K562 (cell line): ENCODE results near the gene MALAT1. TPM values are rescaled to one million over a fixed set of nuclear protein-coding genes. Genes with fewer than 3 reads are reported as not detected.

Source experiments
- BCOR ChIP-seq: fragments of 450-650 bp; IDR thresholded peaks from 2 replicates; pipeline ENCODE4 v1.6.1; 2016
- CC2D1A ChIP-seq: fragments of 450-650 bp; IDR thresholded peaks from 2 replicates; pipeline ENCODE4 v1.6.1; 2017; ENCODE audit warnings: mild to moderate bottlenecking
- DNMT1 ChIP-seq: fragments of 450-650 bp; IDR thresholded peaks from 2 replicates; pipeline ENCODE4 v1.6.1; 2016; ENCODE audit warnings: antibody characterized with exemption, mild to moderate bottlenecking
- EP300 ChIP-seq: IDR thresholded peaks from 2 replicates; pipeline ENCODE4 v1.6.1; 2012; ENCODE audit warnings: low read length, improper control_type of control experiment
- ERF ChIP-seq: fragments of 450-650 bp; formaldehyde crosslinking; IDR thresholded peaks from 2 replicates; pipeline ENCODE4 v1.4.0; 2020; ENCODE audit warnings: mild to moderate bottlenecking, mixed read lengths
- ESRRA ChIP-seq: fragments of 450-650 bp; IDR thresholded peaks from 2 replicates; pipeline ENCODE4 v1.6.1; 2014; ENCODE audit warnings: low read depth, mild to moderate bottlenecking, moderate library complexity, borderline replicate concordance
- FOXP1 ChIP-seq: sonication (generic); formaldehyde crosslinking; IDR thresholded peaks from 2 replicates; pipeline ENCODE4 v1.8.0; 2022; ENCODE audit warnings: mild to moderate bottlenecking, missing genetic modification reagents
- GABPB1 ChIP-seq: sonication (generic); formaldehyde crosslinking; IDR thresholded peaks from 2 replicates; pipeline ENCODE4 v1.8.0; 2022; ENCODE audit warnings: mild to moderate bottlenecking, missing genetic modification reagents
- HDAC2 ChIP-seq: fragments of 450-650 bp; IDR thresholded peaks from 2 replicates; pipeline ENCODE4 v1.6.1; 2016; ENCODE audit warnings: mild to moderate bottlenecking
- IFI16 ChIP-seq: fragments of 250-450 bp; sonication (Bioruptor Pico); IDR thresholded peaks from 2 replicates; pipeline ENCODE4 v2.1.2; 2022; ENCODE audit warnings: mild to moderate bottlenecking, inconsistent platforms
- KDM5B ChIP-seq: fragments of 200-600 bp; sonication (generic); IDR thresholded peaks from 2 replicates; pipeline ENCODE4 v1.6.1; 2012; ENCODE audit warnings: low read depth, mild to moderate bottlenecking, moderate library complexity, low read length, control low read depth, inconsistent platforms; ENCODE audit not compliant: insufficient replicate concordance
- POLR3A ChIP-seq: IDR thresholded peaks from 2 replicates; pipeline ENCODE4 v1.6.1; 2011; ENCODE audit warnings: borderline replicate concordance, mild to moderate bottlenecking, moderate library complexity; ENCODE audit not compliant: insufficient read length, insufficient read depth; ENCODE audit errors: extremely low read depth
- ZBTB1 ChIP-seq: sonication (generic); formaldehyde crosslinking; IDR thresholded peaks from 2 replicates; pipeline ENCODE4 v1.8.1; 2023; ENCODE audit warnings: missing genetic modification reagents, low read depth, mild to moderate bottlenecking, borderline replicate concordance
- ZNF583 ChIP-seq: fragments of 250-450 bp; sonication (Bioruptor Pico); IDR thresholded peaks from 2 replicates; pipeline ENCODE4 v1.4.0; 2020
- polyA plus RNA-seq, 8 experiments: library from polyadenylated mRNA; depleted of rRNA in 4 of 8; stranded (reverse) in 5 of 8; unstranded in 3 of 8; fragments of >200 nt; fragmentation: Nextera tagmentation in 2 of 8; fragmentation: Illumina TruSeq in 1 of 8; extraction: Ambion mirVana in 2 of 8; extraction: Trizol in 1 of 8; gene quantifications; 2 replicates each; pipeline versions ENCODE4 v1.2.1 to v1.2.3, GENCODE V29; 2011 to 2014; ENCODE audit warnings: inconsistent platforms in 1 of 8, missing spikeins in 1 of 8
- total RNA-seq, 7 experiments: library from RNA; depleted of rRNA in 6 of 7; stranded (reverse); fragments of >200 nt in 6 of 7; fragmentation: Illumina TruSeq in 2 of 7; extraction: Trizol in 2 of 7; gene quantifications; 2 replicates each; pipeline versions ENCODE4 v1.2.1 to v1.2.3, GENCODE V29; 2011 to 2021; ENCODE audit warnings: low replicate concordance in 1 of 7
- TF ChIP-seq, protein P1 (sequence below): fragments of 450-650 bp; IDR thresholded peaks from 2 replicates; pipeline ENCODE4 v1.6.1; 2016; ENCODE audit warnings: low read depth
- TF ChIP-seq, protein P2 (sequence below): fragments of 150-350 bp; conservative IDR thresholded peaks from 2 replicates; pipeline ENCODE4 v1.6.1; 2014; ENCODE audit warnings: low read length
- TF ChIP-seq, protein P3 (sequence below): sonication (generic); IDR thresholded peaks from 2 replicates; pipeline ENCODE4 v1.6.1; 2016

The MALAT1 gene
- total and polyA plus RNA-seq, 9 of the 15 experiments (the other 6 are each of a cell fraction or from before 2014, with no cell fraction given), result 363 to 8,715 (median 2,351) TPM

DNA sequence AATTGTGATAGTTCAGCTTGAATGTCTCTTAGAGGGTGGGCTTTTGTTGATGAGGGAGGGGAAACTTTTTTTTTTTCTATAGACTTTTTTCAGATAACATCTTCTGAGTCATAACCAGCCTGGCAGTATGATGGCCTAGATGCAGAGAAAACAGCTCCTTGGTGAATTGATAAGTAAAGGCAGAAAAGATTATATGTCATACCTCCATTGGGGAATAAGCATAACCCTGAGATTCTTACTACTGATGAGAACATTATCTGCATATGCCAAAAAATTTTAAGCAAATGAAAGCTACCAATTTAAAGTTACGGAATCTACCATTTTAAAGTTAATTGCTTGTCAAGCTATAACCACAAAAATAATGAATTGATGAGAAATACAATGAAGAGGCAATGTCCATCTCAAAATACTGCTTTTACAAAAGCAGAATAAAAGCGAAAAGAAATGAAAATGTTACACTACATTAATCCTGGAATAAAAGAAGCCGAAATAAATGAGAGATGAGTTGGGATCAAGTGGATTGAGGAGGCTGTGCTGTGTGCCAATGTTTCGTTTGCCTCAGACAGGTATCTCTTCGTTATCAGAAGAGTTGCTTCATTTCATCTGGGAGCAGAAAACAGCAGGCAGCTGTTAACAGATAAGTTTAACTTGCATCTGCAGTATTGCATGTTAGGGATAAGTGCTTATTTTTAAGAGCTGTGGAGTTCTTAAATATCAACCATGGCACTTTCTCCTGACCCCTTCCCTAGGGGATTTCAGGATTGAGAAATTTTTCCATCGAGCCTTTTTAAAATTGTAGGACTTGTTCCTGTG lies 3.9 kb downstream of the MALAT1 start (continued):
- TF ChIP-seq FOXP1 (CRISPR knock-in tag) (peak; percentile 52; the same call in 1 of the 2 replicates), IFI16 (no peak), BCOR (no peak), ESRRA (no peak), DNMT1 (0 out of 2 replicates have a peak, but pooled peaks have one; percentile 21), KDM5B (peak; percentile 79), ERF (CRISPR knock-in tag) (peak; percentile 96), EP300 (no peak), ZNF583 (CRISPR knock-in tag) (no peak), ZBTB1 (CRISPR knock-in tag) (peak; percentile 20; the same call in 1 of the 2 replicates), GABPB1 (CRISPR knock-in tag) (peak; percentile 51; the same call in 1 of the 2 replicates), HDAC2 (no peak), CC2D1A (no peak), POLR3A (no peak)
- TF ChIP-seq, protein P1, sequence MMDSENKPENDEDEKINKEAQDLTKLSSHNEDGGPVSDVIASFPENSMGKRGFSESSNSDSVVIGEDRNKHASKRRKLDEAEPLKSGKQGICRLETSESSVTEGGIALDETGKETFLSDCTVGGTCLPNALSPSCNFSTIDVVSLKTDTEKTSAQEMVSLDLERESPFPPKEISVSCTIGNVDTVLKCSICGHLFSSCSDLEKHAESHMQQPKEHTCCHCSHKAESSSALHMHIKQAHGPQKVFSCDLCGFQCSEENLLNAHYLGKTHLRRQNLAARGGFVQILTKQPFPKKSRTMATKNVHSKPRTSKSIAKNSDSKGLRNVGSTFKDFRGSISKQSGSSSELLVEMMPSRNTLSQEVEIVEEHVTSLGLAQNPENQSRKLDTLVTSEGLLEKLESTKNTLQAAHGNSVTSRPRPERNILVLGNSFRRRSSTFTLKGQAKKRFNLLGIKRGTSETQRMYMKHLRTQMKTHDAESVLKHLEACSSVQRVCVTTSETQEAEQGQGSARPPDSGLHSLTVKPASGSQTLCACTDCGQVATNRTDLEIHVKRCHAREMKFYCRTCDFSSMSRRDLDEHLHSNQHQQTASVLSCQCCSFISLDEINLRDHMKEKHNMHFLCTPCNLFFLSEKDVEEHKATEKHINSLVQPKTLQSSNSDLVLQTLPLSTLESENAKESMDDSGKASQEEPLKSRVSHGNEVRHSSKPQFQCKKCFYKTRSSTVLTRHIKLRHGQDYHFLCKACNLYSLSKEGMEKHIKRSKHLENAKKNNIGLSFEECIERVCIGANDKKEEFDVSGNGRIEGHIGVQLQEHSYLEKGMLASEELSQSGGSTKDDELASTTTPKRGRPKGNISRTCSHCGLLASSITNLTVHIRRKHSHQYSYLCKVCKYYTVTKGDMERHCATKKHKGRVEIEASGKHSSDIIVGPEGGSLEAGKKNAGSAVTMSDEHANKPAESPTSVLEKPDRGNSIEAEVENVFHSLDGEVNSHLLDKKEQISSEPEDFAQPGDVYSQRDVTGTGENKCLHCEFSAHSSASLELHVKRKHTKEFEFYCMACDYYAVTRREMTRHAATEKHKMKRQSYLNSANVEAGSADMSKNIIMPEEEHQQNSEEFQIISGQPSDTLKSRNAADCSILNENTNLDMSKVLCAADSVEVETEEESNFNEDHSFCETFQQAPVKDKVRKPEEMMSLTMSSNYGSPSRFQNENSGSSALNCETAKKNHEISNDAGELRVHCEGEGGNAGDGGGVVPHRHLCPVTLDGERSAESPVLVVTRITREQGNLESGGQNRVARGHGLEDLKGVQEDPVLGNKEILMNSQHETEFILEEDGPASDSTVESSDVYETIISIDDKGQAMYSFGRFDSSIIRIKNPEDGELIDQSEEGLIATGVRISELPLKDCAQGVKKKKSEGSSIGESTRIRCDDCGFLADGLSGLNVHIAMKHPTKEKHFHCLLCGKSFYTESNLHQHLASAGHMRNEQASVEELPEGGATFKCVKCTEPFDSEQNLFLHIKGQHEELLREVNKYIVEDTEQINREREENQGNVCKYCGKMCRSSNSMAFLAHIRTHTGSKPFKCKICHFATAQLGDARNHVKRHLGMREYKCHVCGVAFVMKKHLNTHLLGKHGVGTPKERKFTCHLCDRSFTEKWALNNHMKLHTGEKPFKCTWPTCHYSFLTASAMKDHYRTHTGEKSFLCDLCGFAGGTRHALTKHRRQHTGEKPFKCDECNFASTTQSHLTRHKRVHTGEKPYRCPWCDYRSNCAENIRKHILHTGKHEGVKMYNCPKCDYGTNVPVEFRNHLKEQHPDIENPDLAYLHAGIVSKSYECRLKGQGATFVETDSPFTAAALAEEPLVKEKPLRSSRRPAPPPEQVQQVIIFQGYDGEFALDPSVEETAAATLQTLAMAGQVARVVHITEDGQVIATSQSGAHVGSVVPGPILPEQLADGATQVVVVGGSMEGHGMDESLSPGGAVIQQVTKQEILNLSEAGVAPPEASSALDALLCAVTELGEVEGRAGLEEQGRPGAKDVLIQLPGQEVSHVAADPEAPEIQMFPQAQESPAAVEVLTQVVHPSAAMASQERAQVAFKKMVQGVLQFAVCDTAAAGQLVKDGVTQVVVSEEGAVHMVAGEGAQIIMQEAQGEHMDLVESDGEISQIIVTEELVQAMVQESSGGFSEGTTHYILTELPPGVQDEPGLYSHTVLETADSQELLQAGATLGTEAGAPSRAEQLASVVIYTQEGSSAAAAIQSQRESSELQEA, result no peak
- TF ChIP-seq, protein P2, sequence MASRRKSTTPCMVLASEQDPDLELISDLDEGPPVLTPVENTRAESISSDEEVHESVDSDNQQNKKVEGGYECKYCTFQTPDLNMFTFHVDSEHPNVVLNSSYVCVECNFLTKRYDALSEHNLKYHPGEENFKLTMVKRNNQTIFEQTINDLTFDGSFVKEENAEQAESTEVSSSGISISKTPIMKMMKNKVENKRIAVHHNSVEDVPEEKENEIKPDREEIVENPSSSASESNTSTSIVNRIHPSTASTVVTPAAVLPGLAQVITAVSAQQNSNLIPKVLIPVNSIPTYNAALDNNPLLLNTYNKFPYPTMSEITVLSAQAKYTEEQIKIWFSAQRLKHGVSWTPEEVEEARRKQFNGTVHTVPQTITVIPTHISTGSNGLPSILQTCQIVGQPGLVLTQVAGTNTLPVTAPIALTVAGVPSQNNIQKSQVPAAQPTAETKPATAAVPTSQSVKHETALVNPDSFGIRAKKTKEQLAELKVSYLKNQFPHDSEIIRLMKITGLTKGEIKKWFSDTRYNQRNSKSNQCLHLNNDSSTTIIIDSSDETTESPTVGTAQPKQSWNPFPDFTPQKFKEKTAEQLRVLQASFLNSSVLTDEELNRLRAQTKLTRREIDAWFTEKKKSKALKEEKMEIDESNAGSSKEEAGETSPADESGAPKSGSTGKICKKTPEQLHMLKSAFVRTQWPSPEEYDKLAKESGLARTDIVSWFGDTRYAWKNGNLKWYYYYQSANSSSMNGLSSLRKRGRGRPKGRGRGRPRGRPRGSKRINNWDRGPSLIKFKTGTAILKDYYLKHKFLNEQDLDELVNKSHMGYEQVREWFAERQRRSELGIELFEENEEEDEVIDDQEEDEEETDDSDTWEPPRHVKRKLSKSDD, result no peak
- TF ChIP-seq, protein P3, sequence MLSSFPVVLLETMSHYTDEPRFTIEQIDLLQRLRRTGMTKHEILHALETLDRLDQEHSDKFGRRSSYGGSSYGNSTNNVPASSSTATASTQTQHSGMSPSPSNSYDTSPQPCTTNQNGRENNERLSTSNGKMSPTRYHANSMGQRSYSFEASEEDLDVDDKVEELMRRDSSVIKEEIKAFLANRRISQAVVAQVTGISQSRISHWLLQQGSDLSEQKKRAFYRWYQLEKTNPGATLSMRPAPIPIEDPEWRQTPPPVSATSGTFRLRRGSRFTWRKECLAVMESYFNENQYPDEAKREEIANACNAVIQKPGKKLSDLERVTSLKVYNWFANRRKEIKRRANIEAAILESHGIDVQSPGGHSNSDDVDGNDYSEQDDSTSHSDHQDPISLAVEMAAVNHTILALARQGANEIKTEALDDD, result no peak
